CD1c-positive myeloid dendritic cell (primary cell): ENCODE data around the gene PCGF6.
"Not testable (repeated sequence)": the region's sequence is repeated elsewhere in the genome, so short reads cannot be mapped to it uniquely, and the experiment has no call there.

Source experiments
- DNase-seq: peaks from one replicate; pipeline ENCODE4 v3.0.0-alpha.2; 2016; ENCODE audit errors: extremely low spot score

The PCGF6 gene

DNA sequence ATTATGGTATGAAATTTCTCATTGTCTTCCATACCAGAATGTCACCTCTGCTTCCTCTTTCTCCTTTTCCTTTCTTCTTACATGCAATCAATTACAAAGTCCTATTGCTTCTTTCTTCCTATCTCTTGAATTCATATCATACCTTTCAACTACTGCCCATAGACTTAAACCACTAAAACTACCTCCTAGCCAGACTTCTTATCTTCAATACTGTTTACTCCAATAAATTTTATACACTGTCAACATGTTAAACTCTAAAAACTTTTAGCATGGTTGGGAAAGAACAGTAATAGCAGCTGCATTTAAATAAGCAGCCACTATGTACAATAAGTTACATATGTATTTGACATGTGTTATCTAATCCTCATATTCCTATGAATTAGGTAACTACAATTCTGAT is 34.9 kb downstream of the PCGF6 start:
- no peak for DNase-seq

DNA sequence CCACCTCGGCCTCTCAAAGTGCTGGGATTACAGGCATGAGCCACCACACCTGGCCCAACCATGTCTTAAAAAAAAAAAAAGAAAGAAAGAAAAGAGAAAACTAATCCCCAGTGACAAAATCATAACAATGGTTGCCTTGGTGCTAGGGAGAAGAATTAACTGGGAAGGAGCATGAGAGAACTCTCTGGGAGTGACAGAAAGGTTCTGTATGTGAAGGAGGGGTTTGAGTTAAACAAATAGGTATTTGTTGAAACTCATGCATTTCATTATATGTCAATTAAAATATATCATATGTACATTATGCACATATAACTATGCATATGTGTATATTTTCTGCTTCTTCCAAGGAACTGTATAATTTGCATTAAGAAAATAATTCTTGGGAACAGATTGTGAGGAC is 40.7 kb downstream of the PCGF6 start:
- no peak for DNase-seq

DNA sequence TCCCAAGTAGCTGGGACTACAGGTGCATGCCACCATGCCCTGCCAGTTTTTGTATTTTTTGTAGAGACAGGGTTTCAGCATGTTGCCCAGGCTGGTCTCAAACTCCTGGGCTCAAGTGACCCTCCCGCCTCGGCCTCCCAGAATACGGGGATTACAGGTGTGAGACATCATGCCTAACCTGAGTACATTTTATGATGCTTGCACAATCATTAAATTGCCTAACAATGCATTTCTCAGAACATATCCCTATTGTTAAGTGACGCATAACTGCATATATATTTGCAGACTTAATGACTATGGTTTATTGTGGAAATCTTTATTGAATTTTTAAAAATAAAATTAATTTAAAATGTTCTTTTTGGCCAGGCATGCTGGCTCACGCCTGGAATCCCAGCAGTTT is 43.3 kb downstream of the PCGF6 start:
- DNase-seq = no peak

DNA sequence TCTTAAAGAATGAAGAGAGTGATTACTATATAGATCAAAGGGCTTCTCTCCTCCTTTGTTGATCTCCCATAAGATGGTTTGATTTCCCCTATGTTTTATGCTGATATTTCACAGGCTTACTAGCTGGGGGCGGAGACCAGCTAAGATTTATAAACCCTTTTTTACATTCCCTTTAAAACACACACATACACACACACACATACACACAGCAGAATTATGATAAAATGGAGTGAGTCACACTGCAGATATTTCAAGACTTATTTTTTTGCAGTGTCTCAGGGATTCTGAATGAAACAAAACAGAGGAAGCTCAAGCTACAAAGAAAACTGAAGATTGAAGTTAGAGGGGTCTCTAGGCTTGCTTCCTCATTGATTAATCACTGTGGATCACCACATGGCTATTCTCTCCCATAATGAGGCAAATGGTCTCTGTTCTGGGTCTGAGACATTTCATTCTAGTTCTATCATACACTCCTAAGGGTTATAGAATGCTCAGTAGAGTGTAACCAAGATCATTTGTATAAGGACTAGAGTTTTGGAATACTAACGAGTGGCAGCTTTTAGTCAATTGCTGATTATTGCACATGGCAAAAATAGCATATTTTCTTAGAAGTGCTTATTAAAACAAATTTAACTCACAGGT is 55.4 kb downstream of the PCGF6 start:
- DNase-seq = no peak

DNA sequence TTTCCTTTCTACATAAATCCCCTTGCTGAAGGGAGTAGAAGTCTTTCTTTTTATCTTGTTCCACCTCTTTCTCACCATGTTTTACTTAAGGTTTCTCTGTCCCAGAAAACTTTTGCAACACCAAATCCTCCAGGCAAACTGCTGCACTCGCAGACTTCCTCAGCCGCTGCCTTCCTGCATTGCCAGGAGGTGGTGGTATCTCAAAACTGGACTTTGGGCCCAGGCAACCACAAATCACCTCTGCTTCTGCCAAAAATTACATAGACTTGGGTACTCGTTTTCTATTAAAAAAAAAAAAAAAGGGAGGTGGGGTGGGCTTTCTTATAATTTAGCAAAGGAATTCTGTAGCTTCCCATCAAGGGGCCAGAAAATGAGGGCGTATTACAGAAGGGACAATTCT is 59.4 kb downstream of the PCGF6 start:
- DNase-seq = no peak

DNA sequence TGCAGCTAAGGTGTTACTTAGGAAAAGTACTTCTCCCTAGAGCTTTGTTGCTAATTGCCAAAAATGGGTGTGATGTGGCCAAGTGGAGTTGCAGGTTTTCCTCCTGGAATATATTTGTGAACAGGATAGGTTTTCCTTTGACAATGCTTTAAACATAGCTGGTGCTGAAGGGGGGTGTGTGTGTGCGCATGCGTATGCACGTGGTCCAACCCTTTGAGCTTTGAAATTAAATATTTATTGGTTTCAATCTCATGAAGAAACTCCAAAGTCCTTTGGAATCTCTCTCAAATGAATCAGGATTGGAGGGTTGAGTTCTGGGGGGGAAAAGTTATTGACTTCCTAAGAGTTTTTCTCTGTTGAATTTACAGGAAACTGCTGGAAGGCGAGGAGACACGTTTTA is 62.9 kb downstream of the PCGF6 start:
- no peak for DNase-seq

DNA sequence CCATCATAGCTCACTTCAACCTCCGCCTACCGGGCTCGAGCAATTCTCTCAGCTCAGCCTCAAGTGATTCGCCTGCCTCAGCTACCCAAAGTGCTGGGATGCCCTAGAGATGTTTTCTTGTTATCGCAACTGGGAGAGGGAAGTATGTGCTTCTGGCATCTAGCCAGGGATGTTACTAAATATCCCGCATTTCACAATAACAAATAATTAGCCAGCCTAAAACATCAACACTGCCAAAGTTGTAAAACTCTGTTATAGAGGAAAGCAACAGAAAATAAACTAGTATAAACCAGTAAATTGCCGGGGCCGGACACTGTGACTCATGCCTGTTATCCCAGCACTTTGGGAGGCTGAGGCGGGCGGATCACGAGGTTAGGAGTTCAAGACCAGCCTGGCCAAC is 66.8 kb downstream of the PCGF6 start:
- peak; percentile 58 for DNase-seq

DNA sequence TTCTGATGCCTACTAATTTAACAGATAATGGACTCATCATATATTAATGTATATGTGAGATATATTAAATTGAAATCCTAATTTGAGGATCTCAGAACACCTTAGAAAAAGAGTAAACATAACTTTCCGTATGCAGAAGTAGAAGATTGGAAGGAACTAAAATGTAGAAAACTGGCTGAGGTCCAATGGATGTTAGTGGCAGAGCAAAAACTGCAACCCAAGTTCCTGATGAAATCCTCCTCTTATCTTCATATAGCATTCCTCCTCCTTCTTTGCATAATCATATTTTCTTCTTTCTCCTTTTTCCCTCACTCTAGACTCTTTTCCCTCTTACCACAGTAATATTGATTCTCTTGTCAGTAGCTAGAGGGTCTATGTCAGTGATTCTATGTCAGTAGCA is 68.0 kb downstream of the PCGF6 start:
- DNase-seq = no peak

DNA sequence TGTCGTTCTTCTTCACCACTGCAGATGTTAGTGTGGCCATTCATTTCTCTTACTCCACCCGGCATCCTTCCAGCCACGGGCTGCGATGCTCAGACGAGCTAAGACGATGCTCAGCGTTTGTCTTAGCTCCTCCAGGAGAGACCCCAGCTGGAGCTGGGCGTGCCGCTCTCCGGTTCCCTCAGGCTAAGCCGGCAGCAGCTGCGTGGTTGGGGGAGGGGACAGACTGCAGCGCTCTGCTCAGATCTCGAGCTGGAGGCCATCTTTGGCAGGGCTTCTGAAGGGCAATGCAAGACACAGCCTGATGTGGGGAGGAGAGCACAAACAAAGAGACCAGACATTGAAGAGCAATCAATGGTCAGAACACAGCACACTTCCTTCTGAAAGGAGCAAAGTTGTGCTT is 69.2 kb downstream of the PCGF6 start:
- DNase-seq = no peak

DNA sequence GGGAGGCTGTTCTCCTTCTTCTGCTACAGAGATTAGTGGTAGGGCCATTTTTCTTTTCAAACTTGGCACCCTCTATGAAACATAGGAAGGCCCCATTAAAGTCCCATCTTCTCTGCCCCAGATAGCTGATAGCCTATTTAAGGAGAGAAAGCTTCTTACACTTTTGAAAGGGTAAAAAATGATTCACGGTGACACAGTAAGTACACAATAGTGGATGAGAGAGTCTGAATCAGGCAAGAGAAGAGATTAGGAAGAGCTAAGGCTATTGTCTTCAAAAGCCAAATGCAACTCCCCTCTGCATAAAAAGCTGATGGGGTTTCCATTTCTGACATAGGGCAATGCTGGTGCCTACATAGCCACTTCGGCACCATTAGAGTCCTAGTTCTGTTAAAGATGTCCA is 70.4 kb downstream of the PCGF6 start:
- no peak for DNase-seq

DNA sequence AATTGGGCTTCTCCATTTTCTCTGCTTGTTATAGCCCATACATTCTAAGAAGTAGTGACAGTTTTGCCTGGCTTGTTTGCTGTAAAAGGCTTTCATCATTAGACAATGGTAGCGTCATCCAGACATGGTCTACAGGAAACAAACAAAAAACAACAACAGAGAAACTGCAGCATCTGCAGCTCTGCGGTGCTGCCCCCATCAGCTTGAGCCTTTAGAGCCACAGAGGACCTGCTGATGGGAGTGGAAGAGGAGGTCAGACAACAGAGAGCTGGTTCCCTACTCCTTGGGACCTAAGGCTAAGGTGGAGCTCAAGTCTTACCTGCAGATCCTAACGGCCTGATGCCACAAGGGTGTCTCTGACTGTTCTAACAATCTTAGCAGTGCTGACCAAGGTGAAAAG is 70.9 kb downstream of the PCGF6 start:
- DNase-seq = no peak

DNA sequence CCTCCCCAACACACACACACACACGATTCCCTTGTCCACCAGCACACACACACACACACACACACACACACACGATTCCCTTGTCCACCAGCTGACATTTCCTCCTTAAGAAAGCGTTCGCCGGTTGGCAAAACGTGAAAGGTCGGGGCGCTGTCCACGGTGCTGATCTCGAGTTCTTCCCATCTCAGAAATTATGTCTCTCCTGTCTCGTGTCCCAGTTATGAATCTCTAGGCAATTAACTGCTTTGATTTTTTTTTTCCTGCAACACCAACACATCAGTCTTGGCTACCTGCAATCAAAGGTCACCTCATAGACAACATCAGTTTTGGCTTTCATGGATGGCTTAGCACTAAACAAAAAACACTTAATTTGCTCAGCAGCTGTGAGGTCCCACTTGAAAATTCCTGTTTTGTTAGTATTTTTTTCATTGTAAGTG is 72.1 kb downstream of the PCGF6 start:
- peak; percentile 50 for DNase-seq

DNA sequence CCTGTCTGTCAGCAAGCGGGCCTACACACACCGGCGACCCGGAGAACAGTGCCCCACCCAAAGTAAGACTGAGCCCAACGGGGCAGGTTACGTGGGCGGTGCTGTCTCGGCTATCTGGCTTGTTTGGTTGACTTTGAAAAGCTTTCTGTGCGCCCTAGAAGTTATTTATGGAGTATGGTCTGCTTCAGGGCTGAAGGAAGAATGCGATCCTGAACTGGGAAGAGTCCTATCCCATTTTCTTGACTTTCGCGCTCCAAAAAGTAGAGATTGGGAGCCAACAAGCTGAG is 72.5 kb downstream of the PCGF6 start:
- no peak for DNase-seq

DNA sequence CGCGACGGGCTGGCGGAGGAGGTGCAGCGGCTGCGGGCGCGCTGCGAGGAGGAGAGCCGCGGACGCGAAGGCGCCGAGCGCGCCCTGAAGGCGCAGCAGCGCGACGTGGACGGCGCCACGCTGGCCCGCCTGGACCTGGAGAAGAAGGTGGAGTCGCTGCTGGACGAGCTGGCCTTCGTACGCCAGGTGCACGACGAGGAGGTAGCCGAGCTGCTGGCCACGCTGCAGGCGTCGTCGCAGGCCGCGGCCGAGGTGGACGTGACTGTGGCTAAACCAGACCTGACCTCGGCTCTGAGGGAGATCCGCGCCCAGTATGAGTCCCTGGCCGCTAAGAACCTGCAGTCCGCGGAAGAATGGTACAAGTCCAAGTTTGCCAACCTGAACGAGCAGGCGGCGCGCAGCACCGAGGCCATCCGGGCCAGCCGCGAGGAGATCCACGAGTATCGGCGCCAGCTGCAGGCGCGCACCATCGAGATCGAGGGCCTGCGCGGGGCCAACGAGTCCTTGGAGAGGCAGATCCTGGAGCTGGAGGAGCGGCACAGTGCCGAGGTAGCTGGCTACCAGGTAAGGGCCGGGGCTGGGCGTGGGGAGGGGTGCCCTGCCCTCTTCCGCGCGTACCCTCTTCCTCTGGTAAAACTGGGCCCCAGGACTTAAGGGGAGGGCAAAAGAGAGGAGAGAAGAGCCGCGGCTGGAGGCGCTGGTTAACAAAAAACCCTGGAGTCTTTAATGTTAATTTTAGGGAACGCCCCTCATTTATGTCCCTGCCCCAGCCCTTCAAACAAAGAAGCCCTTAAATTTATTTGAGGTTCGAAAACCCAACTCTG is 73.0 kb downstream of the PCGF6 start:
- DNase-seq = no peak

DNA sequence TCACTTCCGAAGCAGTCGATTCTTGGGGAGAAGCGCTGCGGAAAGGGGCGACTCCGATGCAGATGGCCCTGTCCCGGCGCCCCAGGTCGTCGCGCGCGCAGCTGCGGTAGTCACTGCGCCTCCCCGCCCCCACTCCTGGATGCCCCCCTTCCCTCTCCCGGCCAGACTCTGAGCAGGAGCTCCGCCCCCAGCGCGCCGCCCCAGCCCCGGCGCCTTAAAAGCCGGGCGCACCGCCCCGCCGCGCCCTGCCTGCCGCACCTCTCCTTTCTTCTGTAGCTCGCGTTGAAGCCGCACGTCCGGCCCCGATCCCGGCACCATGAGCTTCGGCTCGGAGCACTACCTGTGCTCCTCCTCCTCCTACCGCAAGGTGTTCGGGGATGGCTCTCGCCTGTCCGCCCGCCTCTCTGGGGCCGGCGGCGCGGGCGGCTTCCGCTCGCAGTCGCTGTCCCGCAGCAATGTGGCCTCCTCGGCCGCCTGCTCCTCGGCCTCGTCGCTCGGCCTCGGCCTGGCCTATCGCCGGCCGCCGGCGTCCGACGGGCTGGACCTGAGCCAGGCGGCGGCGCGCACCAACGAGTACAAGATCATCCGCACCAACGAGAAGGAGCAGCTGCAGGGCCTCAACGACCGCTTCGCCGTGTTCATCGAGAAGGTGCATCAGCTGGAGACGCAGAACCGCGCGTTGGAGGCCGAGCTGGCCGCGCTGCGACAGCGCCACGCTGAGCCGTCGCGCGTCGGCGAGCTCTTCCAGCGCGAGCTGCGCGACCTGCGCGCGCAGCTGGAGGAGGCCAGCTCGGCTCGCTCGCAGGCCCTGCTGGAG is 73.8 kb downstream of the PCGF6 start, which contains the start of gene INA:
TSS of gene INA (plus strand) at position 243 of the 817 bp plus-strand sequence. CDS start at position 317, 74 bp downstream.
- DNase-seq = peak; percentile 8

DNA sequence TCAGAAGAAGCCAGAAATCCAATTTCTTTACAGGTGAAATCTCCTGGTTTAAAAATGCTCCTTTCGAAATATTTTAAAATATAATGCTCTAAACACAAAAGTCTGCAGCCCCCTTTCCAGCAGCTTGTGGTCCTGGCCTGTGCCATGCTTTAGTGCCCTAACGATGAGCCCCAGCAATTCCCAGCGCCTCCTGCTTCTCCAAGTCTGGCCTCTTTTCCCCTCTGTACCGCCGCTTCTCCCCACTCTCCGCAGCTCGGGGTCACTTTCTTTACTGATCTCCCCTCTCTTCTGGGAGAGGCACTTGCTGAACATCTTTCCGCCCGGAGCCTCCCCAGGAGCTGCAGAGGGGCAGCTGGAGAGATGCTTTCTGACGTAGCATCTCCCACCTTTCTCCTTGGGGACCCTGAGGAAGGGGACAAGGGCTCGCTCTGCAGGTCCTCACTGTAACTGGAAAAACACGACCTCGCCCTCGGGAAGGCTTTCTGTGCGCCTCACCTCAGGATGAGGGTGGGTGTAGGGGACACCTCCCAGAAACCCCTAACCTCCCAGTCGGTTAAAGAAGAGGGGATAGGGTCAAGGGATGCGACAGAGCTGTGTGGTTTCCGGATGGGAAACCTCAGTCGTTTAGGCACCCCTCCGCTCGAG is 74.6 kb downstream of the PCGF6 start:
- DNase-seq = no peak

DNA sequence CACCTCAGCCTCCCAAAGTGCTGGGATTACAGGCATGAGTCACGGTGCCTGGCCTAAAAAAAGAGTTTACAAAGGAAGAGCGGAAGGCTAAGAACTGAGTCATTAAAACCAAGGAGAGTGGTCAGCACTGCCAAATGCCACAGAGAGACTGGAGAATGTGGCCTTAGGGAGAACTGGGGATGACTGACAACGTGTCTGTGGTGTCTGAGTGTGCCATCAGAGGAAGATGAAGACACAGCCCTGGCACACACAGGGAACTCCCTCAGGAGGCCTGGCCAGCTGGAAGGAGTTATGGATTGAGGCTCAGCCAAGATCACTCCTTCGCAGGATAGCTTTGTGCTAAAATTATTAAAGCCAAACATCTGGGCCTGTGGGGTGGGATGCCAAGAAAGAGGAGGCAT is 77.9 kb downstream of the PCGF6 start:
- DNase-seq = no peak

DNA sequence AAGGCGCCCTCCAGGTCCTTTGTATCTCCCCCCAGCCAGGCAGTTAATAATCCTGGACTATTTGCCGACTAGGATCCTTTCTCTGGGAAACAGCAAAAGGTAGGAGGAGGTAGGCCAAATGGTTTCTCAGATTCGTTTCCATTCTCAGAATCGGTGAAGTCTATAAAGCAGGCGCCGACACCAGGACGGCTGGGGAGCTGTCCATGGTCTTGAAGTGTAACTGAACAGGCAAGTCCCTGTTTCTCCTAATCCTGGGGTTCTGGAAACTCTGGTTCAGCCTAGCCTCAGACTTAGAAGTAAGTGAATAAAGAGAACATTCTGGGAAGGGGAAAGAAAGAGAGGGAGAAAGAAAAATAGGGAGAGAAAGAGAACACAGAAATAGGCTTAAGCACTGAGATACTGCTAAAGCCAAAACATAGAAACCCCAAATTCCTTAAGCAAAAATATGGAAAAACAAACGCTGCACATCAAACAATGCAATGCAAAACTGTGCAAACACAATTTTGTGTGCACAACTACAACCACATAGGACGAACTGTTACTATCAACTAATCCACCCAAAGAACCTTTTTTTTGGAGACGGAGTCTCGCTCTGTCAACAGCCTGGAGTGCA is 85.1 kb downstream of the PCGF6 start:
- DNase-seq = peak; percentile 49

DNA sequence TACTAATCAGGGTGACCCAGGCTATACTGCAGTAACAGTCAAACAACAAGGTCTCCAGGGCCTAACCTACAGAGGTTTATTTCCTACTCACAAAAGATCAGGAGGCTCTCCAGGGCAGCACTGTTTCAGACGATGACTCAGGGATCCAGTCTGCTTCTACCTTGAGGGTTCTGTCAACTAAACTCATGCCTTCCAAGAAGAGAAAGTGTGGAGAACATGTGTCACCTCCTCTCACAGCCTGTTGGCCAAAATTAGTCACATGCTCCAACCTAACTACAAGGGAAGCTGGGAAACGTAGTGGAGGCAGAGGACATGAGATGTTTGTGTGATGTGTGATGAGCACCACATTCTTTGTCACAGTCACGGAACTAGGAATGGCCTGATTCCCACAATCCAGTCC is 88.7 kb downstream of the PCGF6 start:
- DNase-seq = no peak

DNA sequence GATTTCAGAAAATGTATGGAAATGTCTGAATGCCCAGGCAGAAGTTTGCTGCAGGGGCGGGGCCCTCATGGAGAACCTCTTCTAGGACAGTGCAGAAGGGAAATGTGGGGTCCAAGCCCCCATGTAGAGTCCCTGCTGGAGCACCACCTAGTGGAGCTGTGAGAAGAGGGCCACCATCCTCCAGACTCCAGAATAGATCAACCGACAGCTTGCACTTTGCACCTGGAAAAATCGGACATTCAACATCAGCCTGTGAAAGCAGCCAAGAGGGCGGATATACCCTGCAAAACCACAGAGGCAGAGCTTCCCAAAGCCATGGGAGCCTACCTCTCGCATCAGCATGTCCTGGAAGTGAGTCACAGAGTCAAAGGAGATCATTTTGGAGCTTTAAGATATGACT is 91.0 kb downstream of the PCGF6 start:
- DNase-seq = no peak

DNA sequence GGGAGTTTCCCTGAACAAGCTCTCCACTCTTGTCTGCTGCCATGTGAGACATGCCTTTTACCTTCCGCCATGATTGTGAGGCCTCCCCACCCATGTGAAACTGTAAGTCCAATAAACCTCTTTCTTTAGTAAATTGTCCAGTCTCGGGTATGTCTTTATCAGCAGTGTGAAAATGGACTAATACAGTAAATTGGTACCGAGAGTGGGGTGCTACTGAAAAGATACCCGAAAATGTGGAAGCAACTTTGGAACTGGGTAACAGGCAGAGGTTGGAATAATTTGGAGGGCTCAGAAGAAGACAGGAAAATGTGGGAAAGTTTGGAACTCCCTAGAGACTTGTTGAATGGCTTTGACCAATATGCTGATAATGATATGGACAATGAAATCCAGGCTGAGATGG is 92.0 kb downstream of the PCGF6 start:
- not testable (repeated sequence) for DNase-seq

DNA sequence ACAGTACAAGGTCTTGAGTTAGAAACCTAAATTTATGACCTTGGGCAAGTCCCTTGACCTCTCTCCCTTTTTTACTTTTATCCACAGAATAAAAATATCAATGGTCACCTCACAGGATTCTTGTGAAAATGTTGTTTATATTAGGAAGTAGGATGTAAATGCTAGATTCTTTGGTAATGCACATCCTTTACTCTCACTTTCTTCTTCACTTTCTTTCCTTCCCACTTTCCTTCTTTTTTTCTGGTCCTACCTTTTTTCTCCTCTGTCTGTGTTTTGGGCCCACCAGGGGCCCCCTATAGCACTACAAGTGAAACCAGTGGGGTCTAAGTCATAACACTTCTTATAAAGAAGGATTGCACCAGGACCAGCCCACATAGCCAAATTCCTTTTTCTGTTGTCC is 93.1 kb downstream of the PCGF6 start:
- no peak for DNase-seq
